GM18505 (cell line): ENCODE results near the gene DDX10.

ENCODE experiments used
- ATAC-seq: cut with Tn5 transposase; IDR thresholded peaks from one replicate; pipeline ENCODE4 v1.9.1; 2021; ENCODE audit not compliant: unreplicated experiment
- POLR2A ChIP-seq: IDR thresholded peaks from 4 replicates; pipeline ENCODE4 v1.6.1; 2011; ENCODE audit warnings: borderline replicate concordance; ENCODE audit not compliant: insufficient read depth, insufficient read length; ENCODE audit errors: extremely low read depth

DDX10 gene

GRCh38 chr11:108916935-108917334 lies 252.1 kb downstream of the DDX10 start:
- no peak for TF ChIP-seq POLR2A
- ATAC-seq = no peak

- no peak for TF ChIP-seq POLR2A
- no peak for ATAC-seq
Measured at GRCh38 chr11:108921211-108921610, 256.3 kb downstream of the DDX10 start.

- TF ChIP-seq POLR2A = no peak
- ATAC-seq = no peak
Measured at GRCh38 chr11:108922241-108922640, 257.4 kb downstream of the DDX10 start.

- no peak for TF ChIP-seq POLR2A
- ATAC-seq = no peak
Measured at GRCh38 chr11:108923413-108923812, 258.5 kb downstream of the DDX10 start.

GRCh38 chr11:108926171-108926840 lies 261.4 kb downstream of the DDX10 start:
- no peak for TF ChIP-seq POLR2A
- ATAC-seq = no peak

GRCh38 chr11:108926841-108927577 lies 262.1 kb downstream of the DDX10 start:
- no peak for TF ChIP-seq POLR2A
- ATAC-seq = no peak

GRCh38 chr11:108927791-108928545 lies 263.1 kb downstream of the DDX10 start:
- ATAC-seq = no peak
- no peak for TF ChIP-seq POLR2A

GRCh38 chr11:108929241-108929640 lies 264.4 kb downstream of the DDX10 start:
- ATAC-seq = no peak
- TF ChIP-seq POLR2A = no peak

GRCh38 chr11:108931168-108931567 lies 266.3 kb downstream of the DDX10 start:
- ATAC-seq = no peak

GRCh38 chr11:108933630-108934029 lies 268.8 kb downstream of the DDX10 start:
- no peak for TF ChIP-seq POLR2A

More at GRCh38 chr11:108931168-108931567, 266.3 kb downstream of the DDX10 start:
- TF ChIP-seq POLR2A = no peak

GRCh38 chr11:108934289-108934688 lies 269.4 kb downstream of the DDX10 start:
- no peak for ATAC-seq
- TF ChIP-seq POLR2A = no peak

More at GRCh38 chr11:108933630-108934029, 268.8 kb downstream of the DDX10 start:
- ATAC-seq = no peak

GRCh38 chr11:108934696-108935095 lies 269.8 kb downstream of the DDX10 start:
- TF ChIP-seq POLR2A = no peak
- ATAC-seq = no peak

GRCh38 chr11:108937746-108938145 lies 272.9 kb downstream of the DDX10 start:
- no peak for TF ChIP-seq POLR2A

More at GRCh38 chr11:108937746-108938145, 272.9 kb downstream of the DDX10 start:
- no peak for ATAC-seq
